Ovary (tissue), 9 donors: Measurements from ENCODE around the gene PTH1R. TPM values are rescaled to one million over a fixed set of nuclear protein-coding genes. Genes with fewer than 3 reads are reported as not detected.

Experiments
- DNase-seq, 5 donors: peaks; one replicate each; pipeline ENCODE4 v3.0.0-alpha.2; 2019 to 2020
- H3K27ac ChIP-seq, 2 donors: fragments of 200-600 bp; one replicate each; pipeline versions ENCODE4 v1.5.1 to v1.8.0; 2019 to 2022
- H3K27me3 ChIP-seq: fragments of 200-600 bp; one replicate; pipeline ENCODE4 v1.8.0; 2022
- H3K36me3 ChIP-seq: fragments of 200-600 bp; sonication (generic); one replicate; pipeline ENCODE4 v1.5.1; 2019
- H3K4me1 ChIP-seq: one replicate; pipeline ENCODE4 v1.8.1; 2013; ENCODE audit warnings: mild to moderate bottlenecking, moderate library complexity; ENCODE audit not compliant: insufficient read depth
- H3K4me3 ChIP-seq: fragments of 200-600 bp; sonication (generic); one replicate; pipeline ENCODE4 v1.5.1; 2017
- H3K9me3 ChIP-seq, 2 donors: fragments of 200-600 bp in 1 of 2; sonication (generic) in 1 of 2; one replicate each; pipeline versions ENCODE4 v1.5.1 to v1.8.1; 2013 to 2019; ENCODE audit warnings: mild to moderate bottlenecking in 1 of 2, moderate library complexity in 1 of 2
- EP300 ChIP-seq: sonication (generic); formaldehyde crosslinking; IDR thresholded peaks from one replicate; pipeline ENCODE4 v1.6.1; 2017; ENCODE audit warnings: antibody characterized with exemption
- POLR2A ChIP-seq: fragments of 450-650 bp; IDR thresholded peaks from one replicate; pipeline ENCODE4 v1.6.1; 2017; ENCODE audit warnings: antibody characterized with exemption, mild to moderate bottlenecking, moderate library complexity
- WGBS, 3 donors: extraction: QIAGEN DNeasy Blood & Tissue Kit in 1 of 3; methylation state at CpG; one replicate each; pipeline versions ENCODE4 v1.1.5 to v1.1.7; 2013 to 2017; 5-methylcytosine and 5-hydroxymethylcytosine counted together
- intact Hi-C, 4 donors: fragments of 100-400 bp; cut with DNase I; formaldehyde crosslinking; loops; one replicate each; pipeline versions ENCODE4 v1.11.0 to v1.15.1; 2022 to 2023
- polyA plus RNA-seq, 2 donors: library from polyadenylated mRNA; stranded (reverse); fragments of 200-250 nt in 1 of 2; fragments of 350-450 nt in 1 of 2; fragmentation: Illumina TruSeq in 1 of 2; extraction: RNeasy Lipid Tissue Mini Kit (QIAGEN cat#74804) in 1 of 2; gene quantifications; one replicate each; pipeline ENCODE4 v1.2.3, GENCODE V29; 2013 to 2014
- total RNA-seq, 7 donors: library from RNA; depleted of rRNA in 2 of 7; stranded (reverse); fragments of >200 nt in 2 of 7; fragmentation: NEBNext Ultra II Directional in 3 of 7; extraction: Animal tissue kit (Norgen Biotek cat#: 25700) in 3 of 7; gene quantifications; one replicate each; pipeline versions ENCODE4 v1.1.0 to v1.2.4, GENCODE V29; 2016 to 2023
- TF ChIP-seq, protein P1 (sequence below), 3 donors: fragments of 450-650 bp in 2 of 3; fragments of 200-600 bp in 1 of 3; IDR thresholded peaks; one replicate each; pipeline versions ENCODE4 v1.5.1 to v1.8.0; 2016 to 2022; ENCODE audit warnings: antibody characterized with exemption in 3 of 3, mild to moderate bottlenecking in 1 of 3
- donor health status: DM: no; HTN: no; CAD: no; lungs with moderate emphysema.
- donor health status: DM: no; HTN: no; CAD: no.
- donor health status: Bipolar disorder and iron deficiency.
- donor health status: DM: yes; HTN: yes; CAD: no.
- donor health status: DM: no; HTN: no; CAD: no.
- donor health status: DM: yes; HTN: yes; CAD: no.

The PTH1R gene
- total and polyA plus RNA-seq, 9 donors, result 3.8 to 23.9 (median 12.3) TPM

- intact Hi-C loops, result loop anchor here in 2 of 4 donors (5.0 kb wide), 2 partner anchors 39 to 199 kb away; no protein-coding TSS in a partner anchor
- no peaks in the 10 kb centered on the region for H3K9me3 ChIP-seq
- TF ChIP-seq, protein P1, sequence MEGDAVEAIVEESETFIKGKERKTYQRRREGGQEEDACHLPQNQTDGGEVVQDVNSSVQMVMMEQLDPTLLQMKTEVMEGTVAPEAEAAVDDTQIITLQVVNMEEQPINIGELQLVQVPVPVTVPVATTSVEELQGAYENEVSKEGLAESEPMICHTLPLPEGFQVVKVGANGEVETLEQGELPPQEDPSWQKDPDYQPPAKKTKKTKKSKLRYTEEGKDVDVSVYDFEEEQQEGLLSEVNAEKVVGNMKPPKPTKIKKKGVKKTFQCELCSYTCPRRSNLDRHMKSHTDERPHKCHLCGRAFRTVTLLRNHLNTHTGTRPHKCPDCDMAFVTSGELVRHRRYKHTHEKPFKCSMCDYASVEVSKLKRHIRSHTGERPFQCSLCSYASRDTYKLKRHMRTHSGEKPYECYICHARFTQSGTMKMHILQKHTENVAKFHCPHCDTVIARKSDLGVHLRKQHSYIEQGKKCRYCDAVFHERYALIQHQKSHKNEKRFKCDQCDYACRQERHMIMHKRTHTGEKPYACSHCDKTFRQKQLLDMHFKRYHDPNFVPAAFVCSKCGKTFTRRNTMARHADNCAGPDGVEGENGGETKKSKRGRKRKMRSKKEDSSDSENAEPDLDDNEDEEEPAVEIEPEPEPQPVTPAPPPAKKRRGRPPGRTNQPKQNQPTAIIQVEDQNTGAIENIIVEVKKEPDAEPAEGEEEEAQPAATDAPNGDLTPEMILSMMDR (IDR thresholded peaks at IDR 0.05), result no peak
- TF ChIP-seq POLR2A (no peak), EP300 (no peak)
- WGBS, 3 donors, result 61 to 84% (median 80%) methylated on average over 2 to 11 of the region's 11 CpGs
- H3K27me3 ChIP-seq, result no peaks in the 10 kb centered on the region
- H3K36me3 ChIP-seq, result no peaks in the 10 kb centered on the region
- H3K4me3 ChIP-seq, result no peak overlapping the region
- no peak overlapping the region for H3K27ac ChIP-seq
- peaks cover 15% of the 10 kb centered on the region for H3K4me1 ChIP-seq
- peak in 2 of 5 donors; percentile 16 to 29 for DNase-seq
Observed at GRCh38 chr3:46905661-46906451, 28.3 kb downstream of the PTH1R start.

GRCh38 chr3:46906471-46907058, 29.0 kb downstream of the PTH1R start:
- Histone ChIP-seq H3K9me3 (no peaks in the 10 kb centered on the region), H3K27ac (no peak overlapping the region), H3K27me3 (no peaks in the 10 kb centered on the region), H3K4me3 (no peak overlapping the region), H3K36me3 (no peaks in the 10 kb centered on the region), H3K4me1 (peaks cover 15% of the 10 kb centered on the region)
- intact Hi-C loops, result loop anchor here in 2 of 4 donors (5.0 kb wide), 2 partner anchors 39 to 199 kb away; no protein-coding TSS in a partner anchor
- WGBS, 3 donors, result 67 to 78% (median 73%) methylated on average over 4 of the region's 4 CpGs
- peak in 1 of 5 donors; percentile 20 for DNase-seq
- TF ChIP-seq POLR2A, result no peak
- no peak for TF ChIP-seq EP300
- TF ChIP-seq, protein P1 (IDR thresholded peaks at IDR 0.05), result no peak

DNA sequence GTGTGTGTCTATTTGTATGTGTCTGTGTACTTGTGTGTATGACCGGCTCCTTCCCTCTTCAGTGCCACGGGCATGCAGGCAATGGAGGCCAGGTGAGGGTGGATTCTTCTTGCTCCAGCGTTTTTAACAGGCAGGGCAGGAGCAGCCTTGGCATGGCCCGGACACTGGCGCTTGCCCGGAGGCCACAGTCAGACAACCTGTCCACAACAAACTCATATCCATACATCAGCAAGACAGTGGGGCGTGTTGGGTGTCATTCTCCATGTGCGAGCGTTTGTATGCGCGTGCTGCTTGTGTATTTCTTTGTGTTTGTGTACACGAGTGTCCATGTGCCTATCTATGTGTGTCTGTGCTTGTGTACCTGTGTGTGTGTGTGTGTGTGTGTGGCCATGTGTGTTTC, 29.8 kb downstream of the PTH1R start:
- H3K9me3 ChIP-seq, result no peaks in the 10 kb centered on the region
- intact Hi-C loops, result loop anchor here in 2 of 4 donors (5.0 kb wide), 2 partner anchors 40 to 200 kb away; no protein-coding TSS in a partner anchor

GRCh38 chr3:46907960-46908293, 30.4 kb downstream of the PTH1R start:
- TF ChIP-seq, protein P1 (IDR thresholded peaks at IDR 0.05), result peak in 1 of 3 donors; percentile 55
- no peak for TF ChIP-seq EP300
- no peak for TF ChIP-seq POLR2A
- Histone ChIP-seq H3K9me3 (no peaks in the 10 kb centered on the region), H3K27me3 (no peaks in the 10 kb centered on the region), H3K27ac (no peak overlapping the region), H3K4me3 (no peak overlapping the region), H3K36me3 (no peaks in the 10 kb centered on the region), H3K4me1 (peaks cover 15% of the 10 kb centered on the region)
- intact Hi-C loops, result loop anchor here in 2 of 4 donors (5.0 kb wide), 2 partner anchors 41 to 201 kb away; no protein-coding TSS in a partner anchor
- DNase-seq, result no peak
- 5 to 13% (median 8%) methylated on average over 1 of the region's 1 CpG for WGBS, 3 donors

More for the DNA sequence above, 29.8 kb downstream of the PTH1R start:
- Histone ChIP-seq H3K4me3 (no peak overlapping the region), H3K36me3 (no peaks in the 10 kb centered on the region), H3K27ac (no peak overlapping the region), H3K27me3 (no peaks in the 10 kb centered on the region), H3K4me1 (peaks cover 15% of the 10 kb centered on the region)
- peak in 1 of 5 donors; percentile 36 for DNase-seq
- 77 to 82% (median 79%) methylated on average over 12 of the region's 12 CpGs for WGBS, 3 donors
- TF ChIP-seq, protein P1 (IDR thresholded peaks at IDR 0.05), result no peak
- TF ChIP-seq POLR2A (no peak), EP300 (no peak)
